OCI-LY1 (cell line): ENCODE data around the gene B3GNT2.

Experiments
- H2AFZ ChIP-seq: fragments of 200-600 bp; sonication (generic), shearing (Covaris generic); 2 replicates; pipeline ENCODE4 v1.6.0; 2014; ENCODE audit warnings: antibody characterized with exemption, mild to moderate bottlenecking, low read length
- H3F3A ChIP-seq: fragments of 200-600 bp; sonication (generic), shearing (Covaris generic); 2 replicates; pipeline ENCODE4 v1.6.0; 2014; ENCODE audit warnings: mild to moderate bottlenecking, antibody characterized with exemption, low read length, moderate library complexity; ENCODE audit not compliant: insufficient read depth
- H3K27ac ChIP-seq: fragments of 200-600 bp; sonication (generic); 2 replicates; pipeline ENCODE4 v1.5.1; 2014; ENCODE audit warnings: low read length, mixed run types, mild to moderate bottlenecking, low read depth; ENCODE audit not compliant: poor library complexity, severe bottlenecking
- H3K27me3 ChIP-seq: fragments of 200-600 bp; sonication (generic); 2 replicates; pipeline ENCODE4 v1.6.0; 2014; ENCODE audit warnings: antibody characterized with exemption, mild to moderate bottlenecking, low read length, moderate library complexity; ENCODE audit not compliant: insufficient read depth
- H3K36me3 ChIP-seq: fragments of 200-600 bp; sonication (generic); 2 replicates; pipeline ENCODE4 v1.6.1; 2014; ENCODE audit warnings: mild to moderate bottlenecking, antibody characterized with exemption, low read length, moderate library complexity, mixed read lengths; ENCODE audit not compliant: insufficient read depth
- H3K4me1 ChIP-seq: fragments of 200-600 bp; sonication (generic); 2 replicates; pipeline ENCODE4 v1.5.1; 2014; ENCODE audit warnings: mild to moderate bottlenecking, low read length, moderate library complexity; ENCODE audit not compliant: insufficient read depth, severe bottlenecking
- H3K4me2 ChIP-seq: fragments of 200-600 bp; sonication (generic), shearing (Covaris generic); 2 replicates; pipeline ENCODE4 v1.6.1; 2014; ENCODE audit warnings: low read length
- H3K4me3 ChIP-seq: fragments of 200-600 bp; sonication (generic); 2 replicates; pipeline ENCODE4 v1.5.1; 2014; ENCODE audit warnings: low read length, low read depth, mild to moderate bottlenecking, mixed read lengths; ENCODE audit not compliant: poor library complexity, severe bottlenecking
- H3K79me2 ChIP-seq: fragments of 200-600 bp; shearing (Covaris generic); 2 replicates; pipeline ENCODE4 v1.6.1; 2016; ENCODE audit warnings: mixed run types, low read length, mixed read lengths; ENCODE audit not compliant: insufficient read depth
- H3K9ac ChIP-seq: fragments of 200-600 bp; sonication (generic), shearing (Covaris generic); 2 replicates; pipeline ENCODE4 v1.6.1; 2014; ENCODE audit warnings: mild to moderate bottlenecking, low read length, mixed read lengths
- H3K9me2 ChIP-seq: fragments of 200-600 bp; sonication (generic), shearing (Covaris generic); 2 replicates; pipeline ENCODE4 v1.6.1; 2014; ENCODE audit warnings: low read depth, mild to moderate bottlenecking, low read length, mixed read lengths
- H3K9me3 ChIP-seq: fragments of 200-600 bp; shearing (Covaris generic); 2 replicates; pipeline ENCODE4 v1.6.1; 2014; ENCODE audit warnings: low read length, mixed read lengths
- H4K20me1 ChIP-seq: fragments of 200-600 bp; sonication (generic), shearing (Covaris generic); 2 replicates; pipeline ENCODE4 v1.6.0; 2016; ENCODE audit warnings: mild to moderate bottlenecking, low read length; ENCODE audit not compliant: insufficient read depth
- CTCF ChIP-seq: fragments of 200-600 bp; sonication (generic), shearing (Covaris generic); IDR thresholded peaks from 2 replicates; pipeline ENCODE4 v1.5.1; 2017; ENCODE audit warnings: mild to moderate bottlenecking, antibody characterized with exemption, low read length, moderate library complexity, mixed read lengths
- EZH2 ChIP-seq: fragments of 200-600 bp; sonication (generic), shearing (Covaris generic); IDR thresholded peaks from 2 replicates; pipeline ENCODE4 v1.8.0; 2017; ENCODE audit warnings: borderline replicate concordance, mixed run types, mild to moderate bottlenecking, antibody characterized with exemption, low read length, moderate library complexity, mixed read lengths

The B3GNT2 gene

GRCh38 chr2:62240546-62240945 is 44.6 kb downstream of the B3GNT2 start:
- no peak overlapping the region for H3K27ac ChIP-seq
- H2AFZ ChIP-seq: no peak overlapping the region
- no peaks in the 10 kb centered on the region for H3K9me2 ChIP-seq
- no peaks in the 10 kb centered on the region for H3K79me2 ChIP-seq
- H3K4me1 ChIP-seq: no peaks in the 10 kb centered on the region
- no peaks in the 10 kb centered on the region for H3K36me3 ChIP-seq
- H3K27me3 ChIP-seq: no peaks in the 10 kb centered on the region
- no peak for TF ChIP-seq CTCF
- TF ChIP-seq EZH2: no peak
- no peak overlapping the region for H3K4me3 ChIP-seq
- no peak overlapping the region for H3K9ac ChIP-seq
- no peaks in the 10 kb centered on the region for H3K9me3 ChIP-seq
- no peaks in the 10 kb centered on the region for H4K20me1 ChIP-seq
- no peaks in the 10 kb centered on the region for H3F3A ChIP-seq
- H3K4me2 ChIP-seq: no peak overlapping the region

- Histone ChIP-seq H3K4me1 (no peaks in the 10 kb centered on the region), H3K9ac (no peak overlapping the region), H3K4me3 (no peak overlapping the region), H3K36me3 (no peaks in the 10 kb centered on the region), H3F3A (no peaks in the 10 kb centered on the region), H3K27me3 (no peaks in the 10 kb centered on the region), H3K9me3 (no peaks in the 10 kb centered on the region), H3K79me2 (no peaks in the 10 kb centered on the region), H3K27ac (no peak overlapping the region), H3K4me2 (no peak overlapping the region), H4K20me1 (no peaks in the 10 kb centered on the region), H2AFZ (no peak overlapping the region), H3K9me2 (no peaks in the 10 kb centered on the region)
- TF ChIP-seq EZH2 (no peak), CTCF (no peak)
These were observed 48.1 kb downstream of the B3GNT2 start for GRCh38 chr2:62243983-62244382.

GRCh38 chr2:62248226-62248625 is 52.3 kb downstream of the B3GNT2 start:
- no peak overlapping the region for H3K4me3 ChIP-seq
- no peaks in the 10 kb centered on the region for H3K4me1 ChIP-seq
- TF ChIP-seq CTCF: no peak
- TF ChIP-seq EZH2: no peak
- H3K36me3 ChIP-seq: no peaks in the 10 kb centered on the region
- H3F3A ChIP-seq: no peaks in the 10 kb centered on the region
- H3K9me2 ChIP-seq: no peaks in the 10 kb centered on the region
- no peak overlapping the region for H3K9ac ChIP-seq
- H2AFZ ChIP-seq: no peak overlapping the region
- H3K4me2 ChIP-seq: no peak overlapping the region
- no peaks in the 10 kb centered on the region for H3K27me3 ChIP-seq
- no peaks in the 10 kb centered on the region for H4K20me1 ChIP-seq
- no peaks in the 10 kb centered on the region for H3K79me2 ChIP-seq
- no peaks in the 10 kb centered on the region for H3K9me3 ChIP-seq
- H3K27ac ChIP-seq: no peak overlapping the region
